GM12878 (cell line): ENCODE data around the gene OR52A1. TPM values are rescaled to one million over a fixed set of nuclear protein-coding genes. Genes with fewer than 3 reads are reported as not detected.

ENCODE experiments used
- ATAC-seq: fragments of 200-7000 bp; cut with Tn5 transposase; 3 replicates; pipeline ENCODE4 v1.9.1; 2020; ENCODE audit warnings: mild to moderate bottlenecking, moderate library complexity
- BruUV-seq: library from RNA; stranded (reverse); fragments of 400-500 nt; replicated peaks from 2 replicates; lab custom pipeline; 2021; lab: Mats Ljungman, UMichigan
- CTCF ChIA-PET: fragments of 300-600 bp; sonication (Branson Sonifier 250); formaldehyde crosslinking; extraction: SDS; loops from one replicate; lab custom pipeline; 2021; ENCODE audit warnings: inconsistent platforms; lab: Yijun Ruan, JAX
- POLR2A ChIA-PET: fragments of 350-600 bp; formaldehyde crosslinking; extraction: SDS; loops from one replicate; lab custom pipeline; 2021; ENCODE audit warnings: inconsistent platforms; lab: Charles Lee
- RAD21 ChIA-PET: fragments of 300-600 bp; sonication (Branson Sonifier 250); formaldehyde crosslinking; loops from one replicate; lab custom pipeline; 2023; ENCODE audit warnings: antibody characterized with exemption; ENCODE audit not compliant: unreplicated experiment; lab: Charles Lee
- SMC1A ChIA-PET: fragments of 300-600 bp; sonication (Branson Sonifier 250); formaldehyde crosslinking; loops from one replicate; lab custom pipeline; 2023; ENCODE audit not compliant: unreplicated experiment, uncharacterized antibody; lab: Charles Lee
- DNase-seq: peaks from one replicate; pipeline ENCODE4 v3.0.0-alpha.2; 2011; ENCODE audit warnings: low read depth, low spot score
- FAIRE-seq: peaks from 3 replicates; lab custom pipeline; 2011; peaks lifted over from hg19 to GRCh38; lab: Jason Lieb, UNC
- H2AFZ ChIP-seq: 2 replicates; pipeline ENCODE4 v1.6.0; 2011; ENCODE audit warnings: low read depth, low read length, control low read depth; ENCODE audit not compliant: control insufficient read depth
- H3K27ac ChIP-seq: 2 replicates; pipeline ENCODE4 v1.5.1; 2011; ENCODE audit warnings: control low read depth; ENCODE audit not compliant: control insufficient read depth, insufficient read depth
- H3K27me3 ChIP-seq, 2 experiments: replicated peaks in 1 of 2; 2 replicates each; pipeline versions ENCODE4 v1.6.0 to v1.6.1; 2011; ENCODE audit warnings: low read length in 1 of 2; ENCODE audit not compliant: control insufficient read depth in 2 of 2, insufficient read depth in 2 of 2
- H3K36me3 ChIP-seq, 2 experiments: 2 replicates each; pipeline ENCODE4 v1.5.1; 2011; ENCODE audit warnings: low read length in 1 of 2; ENCODE audit not compliant: control insufficient read depth in 2 of 2, insufficient read depth in 2 of 2
- H3K4me1 ChIP-seq: 2 replicates; pipeline ENCODE4 v1.6.1; 2011; ENCODE audit warnings: mild to moderate bottlenecking, low read length, moderate library complexity, mixed read lengths; ENCODE audit not compliant: control insufficient read depth, insufficient read depth
- H3K4me2 ChIP-seq: 2 replicates; pipeline ENCODE4 v1.6.0; 2011; ENCODE audit warnings: control low read depth; ENCODE audit not compliant: control insufficient read depth, insufficient read depth
- H3K4me3 ChIP-seq: fragments of 200-600 bp; sonication (generic); 2 replicates; pipeline ENCODE4 v1.5.1; 2016
- H3K79me2 ChIP-seq: 2 replicates; pipeline ENCODE4 v1.6.0; 2011; ENCODE audit warnings: low read length; ENCODE audit not compliant: control insufficient read depth, insufficient read depth
- H3K9ac ChIP-seq: 2 replicates; pipeline ENCODE4 v1.8.0; 2011; ENCODE audit warnings: low read length, control low read depth, mixed read lengths; ENCODE audit not compliant: control insufficient read depth, insufficient read depth
- H3K9me3 ChIP-seq: replicated peaks from 3 replicates; pipeline ENCODE4 v1.5.1; 2011; ENCODE audit warnings: mild to moderate bottlenecking, low read length; ENCODE audit not compliant: control insufficient read depth, insufficient read depth
- H4K20me1 ChIP-seq: 2 replicates; pipeline ENCODE4 v1.6.0; 2011; ENCODE audit not compliant: control insufficient read depth, insufficient read depth
- CHD2 ChIP-seq: IDR thresholded peaks from 2 replicates; pipeline ENCODE4 v1.6.1; 2011; ENCODE audit warnings: low read depth, low read length, improper control_type of control experiment, borderline replicate concordance
- DPF2 ChIP-seq: fragments of 450-650 bp; IDR thresholded peaks from 2 replicates; pipeline ENCODE4 v1.6.1; 2017; ENCODE audit warnings: mild to moderate bottlenecking
- EZH2 ChIP-seq: IDR thresholded peaks from 2 replicates; pipeline ENCODE4 v1.6.1; 2012; ENCODE audit warnings: low read depth, mild to moderate bottlenecking, control low read depth, inconsistent platforms, low read length, borderline replicate concordance; ENCODE audit not compliant: control insufficient read depth
- FOS ChIP-seq: IDR thresholded peaks from 3 replicates; pipeline ENCODE4 v1.6.1; 2011; ENCODE audit warnings: borderline replicate concordance; ENCODE audit not compliant: insufficient read length; ENCODE audit errors: extremely low read depth
- JUNB ChIP-seq: IDR thresholded peaks from 2 replicates; pipeline ENCODE4 v1.6.1; 2016; ENCODE audit warnings: antibody characterized with exemption, mild to moderate bottlenecking
- JUND ChIP-seq: IDR thresholded peaks from 2 replicates; pipeline ENCODE4 v1.6.1; 2012; ENCODE audit warnings: low read depth, mild to moderate bottlenecking, low read length, improper control_type of control experiment, moderate library complexity
- NFYB ChIP-seq: IDR thresholded peaks from 2 replicates; pipeline ENCODE4 v1.6.1; 2011; ENCODE audit warnings: low read depth, mild to moderate bottlenecking, low read length, improper control_type of control experiment, moderate library complexity; ENCODE audit not compliant: insufficient read depth
- PKNOX1 ChIP-seq: fragments of 450-650 bp; IDR thresholded peaks from 2 replicates; pipeline ENCODE4 v1.6.1; 2016; ENCODE audit warnings: mild to moderate bottlenecking
- RELA ChIP-seq: fragments of 450-650 bp; IDR thresholded peaks from 2 replicates; pipeline ENCODE4 v1.8.0; 2014; ENCODE audit warnings: borderline replicate concordance; ENCODE audit not compliant: partially characterized antibody
- SP1 ChIP-seq: IDR thresholded peaks from one replicate; pipeline ENCODE4 v1.6.1; 2011; ENCODE audit warnings: low read depth, low read length
- SRF ChIP-seq, 2 experiments: IDR thresholded peaks; 2 replicates each; pipeline ENCODE4 v1.6.1; 2011; ENCODE audit warnings: low read depth in 2 of 2, low read length in 2 of 2, mild to moderate bottlenecking in 1 of 2, moderate library complexity in 1 of 2
- ZNF274 ChIP-seq: IDR thresholded peaks from one replicate; pipeline ENCODE4 v1.8.0; 2011; ENCODE audit not compliant: insufficient read length, insufficient read depth
- ZNF687 ChIP-seq: fragments of 450-650 bp; IDR thresholded peaks from 2 replicates; pipeline ENCODE4 v1.6.1; 2017; ENCODE audit warnings: mild to moderate bottlenecking, moderate library complexity
- WGBS: methylation state at CpG from one replicate; pipeline ENCODE4 v1.1.6; 2016; ENCODE audit warnings: low lambda C conversion rate; ENCODE audit not compliant: insufficient replicate concordance, insufficient coverage; ENCODE audit errors: missing lambda C conversion rate; 5-methylcytosine and 5-hydroxymethylcytosine counted together
- in situ Hi-C: fragments of 300-500 bp; cut with MboI; formaldehyde crosslinking; loops from 9 replicates; pipeline ENCODE4 v1.14.3; 2018; ENCODE audit warnings: mixed read lengths
- intact Hi-C: fragments of 100-400 bp; cut with micrococcal nuclease; formaldehyde crosslinking; loops from one replicate; pipeline ENCODE4 v1.14.2; 2022; ENCODE audit not compliant: unreplicated experiment
- polyA plus RNA-seq, 11 experiments: library from polyadenylated mRNA; depleted of rRNA in 4 of 11; unstranded in 6 of 11; stranded (reverse) in 5 of 11; fragments of >200 nt; fragmentation: Nextera tagmentation in 4 of 11; fragmentation: Illumina TruSeq in 1 of 11; extraction: Ambion mirVana in 4 of 11; extraction: Trizol in 1 of 11; gene quantifications; 1 replicate in 1 of 11; 2 replicates in 10 of 11; pipeline versions ENCODE4 v1.2.1 to v1.2.3, GENCODE V29; 2011 to 2016; ENCODE audit warnings: inconsistent platforms in 2 of 11, missing spikeins in 2 of 11, low read depth in 1 of 11
- total RNA-seq, 4 experiments: library from RNA; depleted of rRNA in 3 of 4; stranded (reverse); fragments of >200 nt in 3 of 4; fragmentation: Illumina TruSeq in 1 of 4; extraction: Trizol in 1 of 4; gene quantifications; 2 replicates each; pipeline versions ENCODE4 v1.2.1 to v1.2.3, GENCODE V29; 2013 to 2021
- TF ChIP-seq, protein P1 (sequence below): fragments of 450-650 bp; IDR thresholded peaks from 2 replicates; pipeline ENCODE4 v1.6.1; 2017; ENCODE audit warnings: low read depth, mild to moderate bottlenecking, moderate library complexity
- TF ChIP-seq, protein P2 (sequence below): IDR thresholded peaks from 2 replicates; pipeline ENCODE4 v1.6.1; 2012; ENCODE audit warnings: low read length, inconsistent platforms
- TF ChIP-seq, protein P3 (sequence below): fragments of 450-650 bp; IDR thresholded peaks from 2 replicates; pipeline ENCODE4 v1.6.1; 2014; ENCODE audit warnings: mild to moderate bottlenecking

Gene OR52A1
- total and polyA plus RNA-seq, 10 of the 15 experiments (the other 5 are each of a cell fraction or from before 2014, with no cell fraction given): not detected

GRCh38 chr11:5137014-5137413, 17.5 kb downstream of the OR52A1 start:
- no peaks in the 10 kb centered on the region for H4K20me1 ChIP-seq
- ChIA-PET CTCF (no interaction called here), POLR2A (no interaction called here), RAD21 (no interaction called here), SMC1A (interaction anchor here (0.6 kb wide), 1 partner anchor 1062 kb away, joined by 4 read pairs; the partner anchor contains the start of gene OR52W1)
- FAIRE-seq (no peak), ATAC-seq (no peak), DNase-seq (no peak)
- intact Hi-C loops: no loop called here
- H3K9me3 ChIP-seq: no peaks in the 10 kb centered on the region
- no peak overlapping the region for H3K27ac ChIP-seq
- in situ Hi-C loops: no loop called here
- 0% methylated on average over 1 of the region's 1 CpG for WGBS
- no peaks in the 10 kb centered on the region for H3K36me3 ChIP-seq
- H3K27me3 ChIP-seq: no peaks in the 10 kb centered on the region
- no peaks in the 10 kb centered on the region for H3K79me2 ChIP-seq
- H3K4me2 ChIP-seq: no peak overlapping the region
- H2AFZ ChIP-seq: no peak overlapping the region
- no TSS peak for BruUV-seq
- H3K9ac ChIP-seq: no peak overlapping the region
- no peaks in the 10 kb centered on the region for H3K4me1 ChIP-seq
- no peak overlapping the region for H3K4me3 ChIP-seq
- TF ChIP-seq SRF (IDR thresholded peaks at IDR 0.05; ENCODE audit: low read depth in 2 of 2, low read length in 2 of 2) (no peak), SP1 (no peak), PKNOX1 (no peak), NFYB (no peak), CHD2 (no peak), FOS (no peak), JUNB (no peak), EZH2 (no peak), ZNF687 (no peak), ZNF274 (no peak), JUND (no peak), RELA (no peak), DPF2 (no peak)
- TF ChIP-seq, protein P1, sequence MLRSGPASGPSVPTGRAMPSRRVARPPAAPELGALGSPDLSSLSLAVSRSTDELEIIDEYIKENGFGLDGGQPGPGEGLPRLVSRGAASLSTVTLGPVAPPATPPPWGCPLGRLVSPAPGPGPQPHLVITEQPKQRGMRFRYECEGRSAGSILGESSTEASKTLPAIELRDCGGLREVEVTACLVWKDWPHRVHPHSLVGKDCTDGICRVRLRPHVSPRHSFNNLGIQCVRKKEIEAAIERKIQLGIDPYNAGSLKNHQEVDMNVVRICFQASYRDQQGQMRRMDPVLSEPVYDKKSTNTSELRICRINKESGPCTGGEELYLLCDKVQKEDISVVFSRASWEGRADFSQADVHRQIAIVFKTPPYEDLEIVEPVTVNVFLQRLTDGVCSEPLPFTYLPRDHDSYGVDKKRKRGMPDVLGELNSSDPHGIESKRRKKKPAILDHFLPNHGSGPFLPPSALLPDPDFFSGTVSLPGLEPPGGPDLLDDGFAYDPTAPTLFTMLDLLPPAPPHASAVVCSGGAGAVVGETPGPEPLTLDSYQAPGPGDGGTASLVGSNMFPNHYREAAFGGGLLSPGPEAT: no peak
- TF ChIP-seq, protein P2, sequence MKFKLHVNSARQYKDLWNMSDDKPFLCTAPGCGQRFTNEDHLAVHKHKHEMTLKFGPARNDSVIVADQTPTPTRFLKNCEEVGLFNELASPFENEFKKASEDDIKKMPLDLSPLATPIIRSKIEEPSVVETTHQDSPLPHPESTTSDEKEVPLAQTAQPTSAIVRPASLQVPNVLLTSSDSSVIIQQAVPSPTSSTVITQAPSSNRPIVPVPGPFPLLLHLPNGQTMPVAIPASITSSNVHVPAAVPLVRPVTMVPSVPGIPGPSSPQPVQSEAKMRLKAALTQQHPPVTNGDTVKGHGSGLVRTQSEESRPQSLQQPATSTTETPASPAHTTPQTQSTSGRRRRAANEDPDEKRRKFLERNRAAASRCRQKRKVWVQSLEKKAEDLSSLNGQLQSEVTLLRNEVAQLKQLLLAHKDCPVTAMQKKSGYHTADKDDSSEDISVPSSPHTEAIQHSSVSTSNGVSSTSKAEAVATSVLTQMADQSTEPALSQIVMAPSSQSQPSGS: no peak
- TF ChIP-seq, protein P3, sequence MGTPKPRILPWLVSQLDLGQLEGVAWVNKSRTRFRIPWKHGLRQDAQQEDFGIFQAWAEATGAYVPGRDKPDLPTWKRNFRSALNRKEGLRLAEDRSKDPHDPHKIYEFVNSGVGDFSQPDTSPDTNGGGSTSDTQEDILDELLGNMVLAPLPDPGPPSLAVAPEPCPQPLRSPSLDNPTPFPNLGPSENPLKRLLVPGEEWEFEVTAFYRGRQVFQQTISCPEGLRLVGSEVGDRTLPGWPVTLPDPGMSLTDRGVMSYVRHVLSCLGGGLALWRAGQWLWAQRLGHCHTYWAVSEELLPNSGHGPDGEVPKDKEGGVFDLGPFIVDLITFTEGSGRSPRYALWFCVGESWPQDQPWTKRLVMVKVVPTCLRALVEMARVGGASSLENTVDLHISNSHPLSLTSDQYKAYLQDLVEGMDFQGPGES: no peak
